Sigmoid colon (tissue), 4 donors: Measurements from ENCODE around the gene PUM1.

ENCODE experiments used
- POLR2AphosphoS5 ChIP-seq, 4 donors: sonication (generic); formaldehyde crosslinking; IDR thresholded peaks; one replicate each; pipeline ENCODE4 v1.6.1; 2017; ENCODE audit warnings: antibody characterized with exemption in 4 of 4
- TF ChIP-seq, protein P1 (sequence below), 4 experiments: fragments of 450-650 bp in 3 of 4; fragments of 200-600 bp in 1 of 4; IDR thresholded peaks; one replicate each; pipeline ENCODE4 v1.5.1; 2016 to 2019; ENCODE audit warnings: antibody characterized with exemption in 4 of 4, mild to moderate bottlenecking in 3 of 4, moderate library complexity in 2 of 4

DNA sequence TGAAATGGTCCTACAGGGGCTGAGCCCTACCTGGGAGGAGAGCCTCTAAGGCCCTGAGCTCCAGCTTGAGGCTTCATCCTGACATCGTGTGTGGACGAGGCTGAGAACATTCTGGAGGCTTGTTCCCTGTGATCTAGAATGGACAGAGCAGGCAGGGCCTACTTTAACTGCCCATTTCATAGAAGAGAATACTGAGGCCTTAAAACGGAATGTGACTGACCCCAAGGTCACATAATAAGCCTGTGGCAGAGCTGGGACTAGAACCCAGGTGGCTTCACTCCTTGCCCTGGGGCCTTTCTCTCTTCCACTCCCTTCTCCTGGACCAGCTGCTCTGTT lies 151.0 kb downstream of the PUM1 start:
- TF ChIP-seq POLR2AphosphoS5 (IDR thresholded peaks at IDR 0.05): no peak
- TF ChIP-seq, protein P1, sequence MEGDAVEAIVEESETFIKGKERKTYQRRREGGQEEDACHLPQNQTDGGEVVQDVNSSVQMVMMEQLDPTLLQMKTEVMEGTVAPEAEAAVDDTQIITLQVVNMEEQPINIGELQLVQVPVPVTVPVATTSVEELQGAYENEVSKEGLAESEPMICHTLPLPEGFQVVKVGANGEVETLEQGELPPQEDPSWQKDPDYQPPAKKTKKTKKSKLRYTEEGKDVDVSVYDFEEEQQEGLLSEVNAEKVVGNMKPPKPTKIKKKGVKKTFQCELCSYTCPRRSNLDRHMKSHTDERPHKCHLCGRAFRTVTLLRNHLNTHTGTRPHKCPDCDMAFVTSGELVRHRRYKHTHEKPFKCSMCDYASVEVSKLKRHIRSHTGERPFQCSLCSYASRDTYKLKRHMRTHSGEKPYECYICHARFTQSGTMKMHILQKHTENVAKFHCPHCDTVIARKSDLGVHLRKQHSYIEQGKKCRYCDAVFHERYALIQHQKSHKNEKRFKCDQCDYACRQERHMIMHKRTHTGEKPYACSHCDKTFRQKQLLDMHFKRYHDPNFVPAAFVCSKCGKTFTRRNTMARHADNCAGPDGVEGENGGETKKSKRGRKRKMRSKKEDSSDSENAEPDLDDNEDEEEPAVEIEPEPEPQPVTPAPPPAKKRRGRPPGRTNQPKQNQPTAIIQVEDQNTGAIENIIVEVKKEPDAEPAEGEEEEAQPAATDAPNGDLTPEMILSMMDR (IDR thresholded peaks at IDR 0.05): no peak
